NCI-H1048 (cell line): ENCODE measurements around the gene TSHZ2.
"Not testable (repeated sequence)": the region's sequence is repeated elsewhere in the genome, so short reads cannot be mapped to it uniquely, and the experiment has no call there.

Experiments used
- DNase-seq: peaks from one replicate; lab custom pipeline; 2025; lab: John Stamatoyannopoulos, UW

Gene TSHZ2

DNA sequence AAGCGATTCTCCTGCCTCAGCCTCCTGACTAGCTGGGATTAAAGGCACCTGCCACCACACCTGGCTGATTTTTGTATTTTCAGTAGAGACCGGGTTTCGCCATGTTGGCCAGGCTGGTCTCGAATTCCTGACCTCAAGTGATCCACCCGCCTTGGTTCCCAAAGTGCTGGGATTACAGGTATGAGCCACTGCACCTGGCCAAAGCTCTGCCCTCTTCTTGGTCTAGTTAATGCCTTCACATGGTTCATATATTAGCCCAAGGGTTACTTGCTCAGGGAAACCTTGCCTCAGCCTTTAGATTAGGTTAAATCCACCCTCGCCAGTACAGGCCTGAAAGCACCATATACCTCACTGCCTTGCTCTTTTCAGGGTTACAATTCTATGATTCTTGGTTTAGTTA, 26.1 kb downstream of the TSHZ2 start:
- DNase-seq = no peak

DNA sequence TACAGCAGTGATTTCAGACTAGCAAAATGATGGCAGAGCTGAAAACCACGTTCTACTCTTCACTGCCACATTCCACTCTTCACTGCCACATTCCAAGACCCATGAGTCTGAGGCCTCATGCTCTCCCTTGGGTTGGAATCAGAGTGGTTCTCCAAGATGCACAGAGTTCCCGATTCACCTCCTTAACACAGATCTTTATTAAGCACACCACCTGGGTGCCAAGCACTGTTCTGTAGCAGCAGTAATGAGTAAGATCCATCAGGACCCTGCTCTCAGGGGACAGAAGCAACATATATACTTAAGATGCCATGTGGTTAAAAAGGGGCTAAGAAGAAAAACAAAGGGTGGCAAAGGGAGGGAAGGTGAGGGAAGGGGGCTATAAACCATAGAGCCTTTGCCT, 26.9 kb downstream of the TSHZ2 start:
- DNase-seq = no peak

DNA sequence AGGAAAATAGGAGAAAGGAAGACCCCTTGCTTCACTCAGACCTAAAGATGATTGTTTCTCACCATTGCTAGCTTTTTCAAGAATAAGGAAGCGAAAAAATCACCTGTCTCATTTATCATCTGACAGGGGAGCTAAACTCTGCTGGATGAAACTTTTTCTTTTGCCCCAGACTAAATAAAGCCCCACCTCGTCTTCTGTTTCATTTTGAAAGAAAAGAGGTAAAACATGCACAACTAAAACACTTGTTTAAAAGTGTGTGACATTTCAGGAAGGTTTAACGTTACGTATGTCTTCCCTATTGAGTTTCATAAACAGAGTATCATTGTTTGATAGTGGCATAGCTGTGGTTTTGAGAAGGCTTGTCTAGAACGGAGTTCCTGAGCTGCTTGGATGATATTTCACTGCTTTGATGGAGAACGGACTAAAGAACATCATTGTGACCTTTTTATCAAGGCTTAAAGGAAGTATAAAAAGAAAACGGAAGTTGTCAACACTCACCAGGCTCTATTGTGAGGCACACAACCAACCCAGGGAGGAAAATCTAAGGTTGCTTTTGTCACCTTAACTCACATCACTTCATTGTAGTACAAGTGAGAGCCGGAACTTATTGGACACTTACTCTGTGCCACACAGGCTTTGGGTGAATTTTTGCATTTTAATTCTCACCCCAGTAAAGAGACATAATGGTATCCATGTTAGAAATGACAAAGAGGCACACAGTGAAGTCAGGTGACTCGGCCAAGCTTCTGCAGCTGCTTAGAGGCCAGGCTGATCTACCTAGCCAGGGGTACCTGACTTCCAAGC, 29.5 kb downstream of the TSHZ2 start:
- DNase-seq = no peak

DNA sequence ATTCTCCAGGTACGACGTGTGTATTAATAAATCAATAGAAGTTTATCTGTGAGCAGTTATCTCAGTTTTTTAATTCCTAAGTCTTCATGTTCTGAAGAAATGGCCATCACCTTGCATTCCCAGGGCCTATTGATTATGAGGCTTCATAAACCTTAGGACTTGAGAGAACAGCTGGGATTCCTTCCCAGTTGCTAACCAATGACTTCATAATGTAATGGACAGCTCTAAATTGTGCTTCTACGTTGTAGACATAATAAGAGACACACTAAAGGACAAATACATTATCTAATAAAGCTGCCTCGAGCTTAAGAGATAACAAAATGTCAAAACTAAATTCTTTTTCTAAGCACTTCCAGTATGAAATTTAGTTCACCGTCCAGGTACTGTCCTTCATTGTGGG, 30.6 kb downstream of the TSHZ2 start:
- DNase-seq = no peak

DNA sequence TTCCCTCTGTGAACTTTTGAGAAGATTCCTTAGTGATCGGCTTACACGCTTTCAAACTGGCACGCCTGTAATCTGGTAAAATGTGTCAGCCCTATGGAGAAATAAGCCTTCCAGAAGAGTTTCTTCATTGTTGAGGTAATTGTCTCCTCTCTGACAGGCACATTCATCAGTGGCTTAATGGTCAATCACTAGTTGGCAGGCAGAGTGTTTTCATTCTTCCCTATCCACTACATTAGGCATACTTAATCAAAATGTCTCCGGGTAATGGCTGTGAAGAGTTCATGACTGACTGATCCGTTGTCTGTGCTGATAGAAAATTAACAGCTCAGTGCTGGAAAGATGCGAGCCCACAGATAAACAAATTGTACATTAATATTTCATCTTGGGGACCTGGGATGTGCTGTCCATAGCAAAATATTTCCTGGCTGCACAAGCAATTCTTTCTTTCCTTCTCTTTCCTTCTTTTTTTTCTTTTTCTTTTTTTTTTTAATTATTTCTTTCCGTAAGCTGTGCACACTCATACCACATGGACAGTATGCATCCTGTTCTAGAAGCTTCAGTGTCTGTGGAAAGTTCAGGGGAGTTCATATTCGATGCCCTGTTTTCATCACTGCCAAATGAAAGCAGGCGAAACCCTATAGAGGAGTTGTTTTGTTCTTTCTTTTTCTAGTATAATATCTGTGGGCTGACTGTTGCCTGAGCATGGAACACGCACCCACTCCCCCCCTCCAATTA, 31.4 kb downstream of the TSHZ2 start:
- no peak for DNase-seq

DNA sequence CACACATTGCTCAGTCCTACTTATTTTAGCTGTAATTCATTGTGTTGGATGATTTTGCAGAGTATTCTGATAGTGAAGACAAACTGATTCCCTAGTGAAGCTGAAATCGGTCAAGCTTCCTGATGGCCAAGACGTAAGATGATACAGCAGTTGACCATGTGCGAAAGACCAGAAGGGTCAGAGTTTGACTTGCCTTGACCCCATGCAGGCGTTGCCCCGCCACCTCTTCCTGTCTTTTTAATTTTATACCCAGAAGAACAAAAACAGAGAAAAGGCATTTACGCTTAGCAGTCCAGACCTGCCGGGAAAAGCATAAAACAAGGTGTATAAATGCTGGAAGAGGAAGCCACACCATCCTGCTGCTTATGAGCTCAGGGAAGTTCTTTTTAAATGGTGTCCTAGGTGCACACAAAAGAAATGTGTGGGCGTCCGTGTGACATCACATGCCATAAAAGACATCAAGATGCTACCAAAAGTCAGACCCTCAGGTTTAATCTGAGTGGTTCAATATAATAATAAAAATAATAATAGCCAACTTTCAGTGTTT, 32.2 kb downstream of the TSHZ2 start:
- DNase-seq = no peak

DNA sequence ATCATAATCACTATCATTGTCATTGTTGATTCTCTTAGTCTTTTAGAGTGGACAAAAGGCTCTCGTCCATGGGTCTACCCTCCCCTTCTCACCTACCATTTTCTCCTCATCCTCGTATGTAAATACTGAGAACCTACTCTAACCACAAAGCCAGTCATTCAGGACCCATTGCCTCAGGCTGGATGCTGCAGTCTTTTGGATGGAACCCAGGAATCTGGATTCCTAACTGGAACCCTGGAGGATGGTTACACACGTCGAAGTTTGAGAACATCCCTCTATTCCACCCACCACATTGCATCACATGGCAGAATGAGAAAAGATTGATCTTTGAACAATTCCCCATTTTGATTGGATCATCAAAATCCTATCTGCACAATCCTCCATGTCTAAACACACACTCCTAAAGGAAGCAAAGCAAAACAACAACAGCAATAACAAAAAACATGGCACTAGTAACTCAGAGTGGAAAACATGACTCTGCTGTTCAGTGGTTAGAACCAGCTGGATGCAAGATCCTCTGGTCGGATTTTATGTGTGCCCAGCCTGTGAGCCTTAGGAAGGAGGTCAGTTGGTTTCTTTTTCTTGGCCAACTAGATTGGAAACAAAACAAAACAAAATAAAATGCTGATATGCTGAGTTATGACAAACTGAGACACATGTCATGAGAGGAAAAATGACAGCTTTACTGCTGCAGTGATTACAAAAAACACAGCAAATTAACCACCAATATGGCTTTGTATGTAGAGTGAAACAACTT, 38.0 kb downstream of the TSHZ2 start:
- no peak for DNase-seq

DNA sequence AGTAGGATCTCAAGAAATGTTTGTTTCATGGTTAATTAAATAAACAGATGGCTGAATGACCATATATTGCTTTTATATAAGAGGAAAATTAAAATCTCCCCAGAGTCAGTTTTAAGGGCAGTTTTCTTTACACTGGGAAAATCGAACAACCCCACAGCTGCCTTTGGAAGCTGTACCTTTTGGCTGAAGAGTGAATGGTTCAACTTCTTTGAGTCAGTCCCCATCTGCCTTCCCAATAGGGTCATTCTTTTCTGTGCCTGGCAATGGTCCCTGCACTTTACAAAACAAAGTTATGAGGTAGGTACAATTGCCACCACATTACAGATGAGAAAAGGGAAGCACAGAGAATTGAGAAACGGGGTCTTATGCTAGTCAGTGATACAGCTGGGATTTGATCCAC, 39.5 kb downstream of the TSHZ2 start:
- no peak for DNase-seq

DNA sequence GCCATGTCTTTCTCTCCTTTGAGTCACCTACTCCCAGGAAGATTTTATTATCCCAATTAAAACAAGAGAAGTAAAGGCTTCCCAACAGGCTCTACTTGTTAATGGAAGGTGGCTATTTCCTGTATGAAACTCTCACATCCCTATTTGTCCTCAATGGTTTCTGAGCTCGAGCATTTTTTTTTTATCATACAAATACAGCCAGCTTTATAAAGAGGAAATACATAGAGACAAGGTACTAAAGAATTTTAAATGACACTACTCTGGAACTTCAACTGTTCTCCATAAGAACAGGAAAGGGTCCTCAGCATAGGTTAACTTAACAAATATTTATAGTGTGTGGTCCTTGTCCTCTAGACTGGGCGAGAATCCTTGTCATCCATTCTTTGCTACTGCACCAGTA, 41.0 kb downstream of the TSHZ2 start:
- no peak for DNase-seq

DNA sequence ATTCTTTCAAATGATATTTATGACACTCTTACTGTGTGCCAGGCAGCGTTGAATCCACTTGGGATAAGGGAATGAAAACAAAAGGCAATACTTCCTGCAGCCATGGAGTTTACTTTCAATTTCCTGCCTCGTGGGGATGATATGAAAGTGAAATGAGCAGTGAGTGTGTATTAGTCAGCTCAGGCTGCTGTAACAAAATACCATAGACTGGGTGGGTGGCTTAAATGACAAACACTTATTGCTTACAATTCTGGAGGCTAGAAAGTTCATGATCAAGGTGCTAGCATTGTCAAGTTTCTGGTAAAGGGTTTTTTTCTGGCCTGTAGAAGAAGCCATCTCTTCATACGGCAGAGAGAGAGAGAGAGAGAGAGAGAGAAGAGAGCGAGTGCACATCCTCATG, 41.7 kb downstream of the TSHZ2 start:
- DNase-seq = no peak

DNA sequence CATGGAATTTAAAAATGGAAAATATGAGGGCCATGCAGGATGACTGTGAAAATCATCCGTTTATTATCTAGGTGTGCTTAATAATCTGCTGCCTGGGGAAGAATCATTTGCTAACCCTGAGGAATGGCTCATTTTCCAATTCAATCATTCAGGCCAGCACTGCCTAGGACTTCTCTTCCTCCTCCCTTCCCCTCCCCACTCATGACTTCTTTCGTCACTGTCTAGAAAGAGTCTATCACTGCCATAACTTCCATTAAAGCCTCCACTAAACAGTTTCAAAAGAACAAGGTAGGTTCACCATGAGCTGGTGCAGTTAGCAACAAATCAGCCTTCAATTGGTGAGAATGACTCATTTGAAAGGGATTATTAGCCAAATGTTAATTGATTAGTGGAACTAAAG, 43.9 kb downstream of the TSHZ2 start:
- no peak for DNase-seq

DNA sequence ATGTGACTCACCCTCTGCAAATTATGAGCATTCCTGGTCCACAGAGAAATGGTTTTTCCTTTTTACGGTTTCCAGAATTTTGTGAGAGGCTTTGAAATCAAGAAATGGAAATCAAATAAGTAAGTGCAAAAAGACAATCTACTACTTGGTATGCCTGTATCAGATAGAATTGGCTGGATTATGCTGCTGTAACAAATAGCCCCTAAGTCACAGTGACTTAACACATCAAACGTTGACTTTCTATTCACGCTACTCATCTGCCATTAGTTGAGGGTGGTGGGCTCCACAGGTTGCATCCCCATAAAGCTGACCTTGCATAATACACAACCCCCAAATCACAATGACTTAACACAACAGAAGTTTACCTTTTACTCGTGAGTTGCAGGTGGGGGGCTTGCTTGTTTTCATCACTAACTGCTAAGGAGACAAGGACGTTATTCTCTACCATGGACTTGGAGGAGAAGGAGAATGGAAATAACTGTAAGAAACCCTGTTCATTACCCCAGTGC, 44.4 kb downstream of the TSHZ2 start:
- DNase-seq = no peak

DNA sequence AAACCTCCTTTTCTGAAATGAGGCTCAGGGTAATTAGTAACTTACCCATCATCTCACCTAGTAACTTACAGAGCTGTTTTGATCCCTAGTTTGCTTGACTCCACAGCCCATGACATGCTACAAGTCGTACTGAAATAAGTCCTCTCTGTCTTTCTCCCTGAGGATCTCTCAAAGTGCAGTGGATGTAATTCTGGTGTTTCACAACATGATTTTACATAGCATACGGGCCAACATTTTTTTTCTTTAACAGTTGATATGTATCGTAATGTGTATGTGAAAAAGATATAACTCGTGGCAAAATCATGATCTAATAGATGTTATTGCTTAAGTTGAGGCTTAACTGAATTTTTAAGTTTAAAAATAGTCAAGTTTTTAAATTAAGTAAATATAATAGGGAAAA, 45.0 kb downstream of the TSHZ2 start:
- DNase-seq = no peak

DNA sequence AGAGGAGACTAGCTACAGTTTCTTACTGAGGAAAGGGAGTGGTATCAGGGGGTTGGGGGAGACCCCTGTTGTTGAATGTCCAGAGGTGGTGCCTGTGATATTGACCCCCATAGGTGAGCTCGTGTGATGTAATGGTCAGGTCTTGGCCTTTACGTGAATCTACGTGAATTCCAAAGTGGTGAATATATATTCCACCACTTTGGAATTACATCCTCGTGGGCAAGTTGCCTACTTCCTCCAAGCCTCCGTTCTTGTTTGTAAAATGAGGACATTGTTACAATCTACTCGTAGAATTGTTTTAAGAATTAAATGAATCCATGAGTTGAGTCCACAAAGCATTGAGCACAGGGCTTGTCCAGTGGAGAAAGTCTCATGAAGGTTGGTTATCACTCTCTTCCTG, 47.3 kb downstream of the TSHZ2 start:
- no peak for DNase-seq

DNA sequence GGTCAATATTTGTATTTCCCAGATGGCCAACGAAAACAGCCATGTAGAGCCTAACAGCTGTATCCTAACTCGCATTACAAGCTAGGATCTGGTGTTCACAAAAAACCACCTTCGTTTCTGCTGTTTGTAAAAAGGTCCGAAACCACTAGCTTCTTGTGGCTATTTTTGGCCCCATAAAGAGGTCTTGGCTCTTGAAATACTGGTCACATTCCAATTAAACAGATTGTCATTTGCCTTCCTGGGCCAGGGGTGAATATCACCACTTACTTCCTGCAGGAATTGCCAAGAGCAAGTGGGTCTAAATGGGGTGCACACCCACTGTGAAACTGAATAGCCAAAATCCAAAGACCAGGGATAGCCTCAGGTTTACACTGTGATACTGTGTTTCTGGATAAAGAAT, 48.2 kb downstream of the TSHZ2 start:
- DNase-seq = no peak

DNA sequence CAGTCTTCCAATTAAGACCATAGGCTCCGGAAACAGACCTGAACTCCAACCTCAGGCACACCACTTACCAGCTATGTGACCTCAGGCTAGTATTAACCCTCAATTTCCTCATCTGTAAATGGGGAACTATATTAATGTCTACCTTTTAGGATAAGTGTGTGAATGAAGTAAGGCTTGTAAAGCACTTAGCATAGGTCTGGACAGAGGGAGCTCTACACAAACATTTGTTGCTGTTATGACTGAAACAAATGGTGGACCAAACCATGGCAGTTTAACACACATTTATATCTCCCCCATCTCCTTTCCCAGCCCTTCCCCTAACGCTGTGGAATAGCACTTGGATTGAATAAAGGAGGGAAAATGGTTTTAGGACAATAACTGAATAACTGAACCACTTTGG, 48.7 kb downstream of the TSHZ2 start:
- DNase-seq = no peak

DNA sequence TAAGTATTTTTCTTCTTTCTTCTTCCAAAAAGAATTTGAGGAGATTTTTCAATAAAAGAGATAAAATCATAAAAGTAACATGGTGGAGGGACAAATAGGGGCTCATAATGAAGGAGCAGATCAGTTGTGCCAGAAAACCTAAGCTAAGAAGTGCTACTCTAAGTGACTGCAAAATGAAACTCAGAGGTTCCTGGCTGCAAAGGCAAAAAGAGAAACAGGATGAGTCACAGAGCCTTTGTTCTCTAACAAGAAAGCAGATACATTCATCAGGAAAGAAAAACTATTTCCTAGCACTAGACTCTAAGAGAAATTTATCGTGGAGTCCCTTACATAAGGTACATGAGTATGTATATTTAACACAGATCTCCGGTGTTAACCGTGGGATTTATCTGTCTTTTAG, 49.8 kb downstream of the TSHZ2 start:
- no peak for DNase-seq

DNA sequence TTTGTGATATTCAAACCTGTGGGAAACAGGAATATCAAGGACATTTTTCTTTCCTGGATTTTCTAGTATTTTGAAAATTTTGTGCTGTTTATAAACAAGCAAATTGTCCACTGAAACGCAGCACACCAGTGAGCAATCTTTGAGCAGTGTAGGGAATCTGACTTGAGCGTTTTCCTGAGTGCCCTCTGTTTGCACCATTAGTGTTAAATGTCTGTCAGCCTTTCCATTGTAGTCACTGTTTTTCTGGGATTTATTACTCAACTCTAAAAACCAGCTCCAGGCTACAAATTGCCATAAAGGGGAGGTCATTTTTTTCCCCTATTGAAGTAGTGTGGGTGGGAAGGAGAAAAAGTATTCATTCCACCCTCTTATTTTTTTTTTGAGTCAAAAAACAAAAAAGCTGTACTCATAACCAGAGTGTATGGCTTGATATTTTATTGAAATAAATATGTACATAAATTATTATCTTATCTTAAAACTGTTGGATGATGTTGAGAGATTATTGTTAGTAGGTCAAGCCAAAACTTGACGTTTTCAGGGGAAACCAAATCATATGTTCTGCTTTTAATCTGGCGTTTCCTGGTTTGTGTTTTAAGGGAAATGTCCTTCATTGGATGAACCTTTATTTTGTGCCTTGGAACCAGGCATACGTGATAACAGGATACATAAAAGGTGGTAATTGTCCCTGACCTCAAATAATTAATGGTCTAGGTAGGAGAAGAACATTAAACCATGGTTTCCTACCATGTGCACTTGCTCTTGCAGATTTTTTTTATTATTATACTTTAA, 51.8 kb downstream of the TSHZ2 start:
- DNase-seq = no peak

DNA sequence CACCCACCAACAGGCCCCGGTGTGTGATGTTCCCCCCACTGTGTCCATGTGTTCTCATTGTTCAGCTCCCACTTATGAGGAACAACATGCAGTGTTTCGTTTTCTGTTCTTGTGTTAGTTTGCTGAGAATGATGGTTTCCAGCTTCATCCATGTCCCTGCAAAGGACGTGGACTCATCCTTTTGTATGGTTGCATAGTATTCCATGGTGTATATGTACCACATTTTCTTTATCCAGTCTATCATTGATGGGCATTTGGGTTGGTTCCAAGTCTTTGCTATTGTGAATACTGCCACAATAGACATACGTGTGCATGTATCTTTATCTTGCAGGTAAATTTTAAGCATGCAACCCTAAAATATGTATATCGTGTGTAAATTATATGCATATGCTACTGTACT, 52.5 kb downstream of the TSHZ2 start:
- not testable (repeated sequence) for DNase-seq

DNA sequence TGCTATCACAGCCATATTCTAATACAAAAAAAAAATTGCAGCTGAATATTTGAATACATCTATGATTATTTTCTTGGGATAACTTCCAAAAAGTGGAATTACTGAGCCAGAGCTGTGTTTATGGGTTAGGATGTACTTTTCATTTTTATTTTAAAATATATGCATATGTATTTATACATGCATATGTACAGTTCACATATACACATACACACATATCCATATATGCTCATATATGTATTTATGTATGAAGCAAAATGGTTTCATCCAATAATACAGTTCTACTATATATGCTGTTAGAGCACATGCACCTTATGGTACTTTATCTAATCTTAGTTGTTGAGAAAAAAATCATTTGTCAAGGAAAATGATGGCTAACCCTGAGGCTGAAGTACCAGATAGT, 54.9 kb downstream of the TSHZ2 start:
- no peak for DNase-seq

DNA sequence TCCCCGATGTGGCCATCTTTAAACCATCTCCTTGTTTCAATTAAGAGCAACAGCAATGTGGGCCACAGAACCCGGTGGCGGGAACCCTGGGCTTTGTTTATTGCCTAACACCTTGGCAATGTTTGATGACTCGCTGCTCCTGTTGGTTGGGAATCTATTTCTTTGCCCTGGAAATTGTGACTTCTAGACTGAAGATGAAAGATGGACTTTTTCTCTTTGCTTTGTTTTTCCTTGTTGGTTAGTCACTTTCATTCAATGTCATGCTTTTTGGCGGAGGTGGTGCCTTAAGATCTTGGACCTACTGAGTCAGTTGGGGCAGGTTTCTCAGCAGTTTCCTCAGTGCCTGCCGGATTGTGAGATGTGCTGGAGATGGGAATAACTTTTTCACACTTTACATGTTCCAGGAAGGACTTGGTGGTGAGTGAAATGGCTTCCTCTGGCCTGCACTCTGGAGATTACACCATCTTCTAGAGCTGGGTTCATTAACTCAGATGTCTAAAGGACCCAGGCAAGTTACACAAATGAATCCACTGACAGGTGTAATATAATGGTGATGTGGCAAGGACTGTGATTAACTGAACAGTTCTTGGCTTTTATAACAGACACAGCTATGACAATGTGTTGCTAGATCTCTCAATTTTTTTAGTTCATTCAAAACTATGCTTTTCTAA, 56.3 kb downstream of the TSHZ2 start:
- DNase-seq = no peak
